Left renal cortex interstitium (tissue), 4 donors: ENCODE measurements around the gene DND1. TPM values are rescaled to one million over a fixed set of nuclear protein-coding genes. Genes with fewer than 3 reads are reported as not detected.
"Not testable (repeated sequence)": the region's sequence is repeated elsewhere in the genome, so short reads cannot be mapped to it uniquely, and the experiment has no call there.

Experiments
- DNase-seq, 4 donors: peaks; one replicate each; pipeline ENCODE4 v3.0.0-alpha.2; 2013; ENCODE audit warnings: low read depth in 4 of 4, low spot score in 2 of 4, missing footprints in 1 of 4
- polyA plus RNA-seq, 4 donors: library from polyadenylated mRNA; unstranded; fragments of 120-200 nt; gene quantifications; one replicate each; pipeline ENCODE4 v1.2.1, GENCODE V29; 2013; ENCODE audit not compliant: insufficient read length in 4 of 4

The DND1 gene
- polyA plus RNA-seq, 4 donors = 0.21 to 0.77 TPM; not detected in 2

GRCh38 chr5:140632366-140633020, 40.9 kb downstream of the DND1 start:
- no peak for DNase-seq

GRCh38 chr5:140631831-140632365, 41.5 kb downstream of the DND1 start:
- DNase-seq = no peak

GRCh38 chr5:140631036-140631417, 42.3 kb downstream of the DND1 start:
- no peak for DNase-seq

- no peak for DNase-seq
These were observed 42.9 kb downstream of the DND1 start for GRCh38 chr5:140630292-140631035.

- DNase-seq = no peak
These were observed 44.7 kb downstream of the DND1 start for GRCh38 chr5:140628711-140629110.

- no peak for DNase-seq
These were observed 45.4 kb downstream of the DND1 start for GRCh38 chr5:140627972-140628371.

- not testable (repeated sequence) for DNase-seq
These were observed 48.5 kb downstream of the DND1 start for GRCh38 chr5:140624886-140625285.

- DNase-seq = not testable (repeated sequence)
These were observed 50.3 kb downstream of the DND1 start for GRCh38 chr5:140623061-140623460.

GRCh38 chr5:140622301-140622700, 51.1 kb downstream of the DND1 start:
- DNase-seq = no peak

Other genes with a start within 250 kb of the DND1 start
- 10 to 100 TPM in 2 of 4 donors, 1 to 10 TPM in 2; 8.9 to 10.5 (median 10.1) TPM for gene EIF4EBP3, start 125.9 kb downstream of the DND1 start, polyA plus RNA-seq
- 10 to 100 TPM; 22.3 to 31.8 (median 26.9) TPM for gene SRA1, start 116.1 kb downstream of the DND1 start, polyA plus RNA-seq
- gene APBB3, start 109.0 kb downstream of the DND1 start, polyA plus RNA-seq = 10 to 100 TPM; 28.4 to 65.8 (median 41.3) TPM
- 10 to 100 TPM; 74.5 to 85.7 (median 81.2) TPM for gene SLC35A4, start 108.7 kb downstream of the DND1 start, polyA plus RNA-seq
- 10 to 100 TPM in 2 of 4 donors, 1 to 10 TPM in 2; 6.0 to 11.7 (median 9.5) TPM for gene CD14, start 40.4 kb downstream of the DND1 start, polyA plus RNA-seq
- 10 to 100 TPM; 12.5 to 23.1 (median 18.2) TPM for gene TMCO6, start 34.1 kb downstream of the DND1 start, polyA plus RNA-seq
- gene NDUFA2, start 25.9 kb downstream of the DND1 start, polyA plus RNA-seq = 100 to 1,000 TPM in 1 of 4 donors, 10 to 100 TPM in 3; 76.4 to 116 (median 84.2) TPM
- 100 to 1,000 TPM; 149 to 185 (median 162) TPM for gene IK, start 25.7 kb downstream of the DND1 start, polyA plus RNA-seq
- gene WDR55, start 8.7 kb downstream of the DND1 start, polyA plus RNA-seq = 10 to 100 TPM; 12.5 to 21.3 (median 16.9) TPM
- gene HARS1, start 17.8 kb upstream of the DND1 start, polyA plus RNA-seq = 10 to 100 TPM; 63.2 to 86.8 (median 73.3) TPM
- gene HARS2, start 17.9 kb upstream of the DND1 start, polyA plus RNA-seq = 10 to 100 TPM; 37.4 to 60.3 (median 49.2) TPM
- 100 to 1,000 TPM in 3 of 4 donors, 10 to 100 TPM in 1; 99.1 to 164 (median 111) TPM for gene ZMAT2, start 26.9 kb upstream of the DND1 start, polyA plus RNA-seq
- gene PCDHA1, start 112.6 kb upstream of the DND1 start, polyA plus RNA-seq = under 1 TPM in 3 of 4 donors, not detected in 1; 0.05 to 0.12 (median 0.07) TPM
- under 1 TPM; 0.13 to 0.46 (median 0.19) TPM for gene PCDHA2, start 121.3 kb upstream of the DND1 start, polyA plus RNA-seq
- under 1 TPM; 0.21 to 0.64 (median 0.38) TPM for gene PCDHA3, start 127.5 kb upstream of the DND1 start, polyA plus RNA-seq
- gene PCDHA4, start 133.5 kb upstream of the DND1 start, polyA plus RNA-seq = 1 to 10 TPM in 2 of 4 donors, under 1 TPM in 2; 0.49 to 1.7 (median 0.91) TPM
- under 1 TPM; 0.05 to 0.24 (median 0.14) TPM for gene PCDHA5, start 148.0 kb upstream of the DND1 start, polyA plus RNA-seq
- gene PCDHA6, start 154.4 kb upstream of the DND1 start, polyA plus RNA-seq = under 1 TPM; 0.35 to 0.75 (median 0.49) TPM
- under 1 TPM; 0.22 to 0.44 (median 0.34) TPM for gene PCDHA7, start 160.7 kb upstream of the DND1 start, polyA plus RNA-seq
- gene PCDHA8, start 167.6 kb upstream of the DND1 start, polyA plus RNA-seq = under 1 TPM in 3 of 4 donors, not detected in 1; 0.03 to 0.05 (median 0.05) TPM
- under 1 TPM in 3 of 4 donors, not detected in 1; 0.03 to 0.12 (median 0.05) TPM for gene PCDHA9, start 174.8 kb upstream of the DND1 start, polyA plus RNA-seq
- 1 to 10 TPM in 1 of 4 donors, under 1 TPM in 3; 0.13 to 1.1 (median 0.75) TPM for gene PCDHA10, start 182.3 kb upstream of the DND1 start, polyA plus RNA-seq
- gene PCDHA11, start 195.4 kb upstream of the DND1 start, polyA plus RNA-seq = under 1 TPM; 0.21 to 0.54 (median 0.36) TPM
- gene PCDHA12, start 201.7 kb upstream of the DND1 start, polyA plus RNA-seq = under 1 TPM in 3 of 4 donors, not detected in 1; 0.07 to 0.14 (median 0.11) TPM
- under 1 TPM in 3 of 4 donors, not detected in 1; 0.03 to 0.07 (median 0.05) TPM for gene PCDHA13, start 208.5 kb upstream of the DND1 start, polyA plus RNA-seq